Heart right ventricle (tissue), 16 donors: Measurements from ENCODE around the gene PDE4D. TPM values are rescaled to one million over a fixed set of nuclear protein-coding genes. Genes with fewer than 3 reads are reported as not detected.

Source experiments
- ATAC-seq, 8 donors: fragments of 200-7000 bp; cut with Tn5 transposase; one replicate each; pipeline ENCODE4 v1.9.1; 2020; ENCODE audit warnings: mild to moderate bottlenecking in 8 of 8, moderate library complexity in 8 of 8, moderate number of reproducible peaks in 1 of 8
- DNase-seq, 2 donors: peaks; one replicate each; pipeline ENCODE4 v3.0.0-alpha.2; 2020
- H3K27ac ChIP-seq, 10 donors: fragments of 200-600 bp; sonication (generic) in 2 of 10; one replicate each; pipeline versions ENCODE4 v1.5.0 to v1.8.0; 2020 to 2022; ENCODE audit warnings: mild to moderate bottlenecking in 3 of 10
- H3K27me3 ChIP-seq, 7 donors: fragments of 200-600 bp; one replicate each; pipeline ENCODE4 v1.8.0; 2021 to 2022; ENCODE audit warnings: mild to moderate bottlenecking in 2 of 7
- H3K36me3 ChIP-seq, 9 donors: fragments of 200-600 bp; sonication (generic) in 1 of 9; one replicate each; pipeline versions ENCODE4 v1.5.0 to v1.8.0; 2020 to 2022; ENCODE audit warnings: mild to moderate bottlenecking in 2 of 9
- H3K4me1 ChIP-seq, 9 donors: fragments of 200-600 bp; sonication (generic) in 1 of 9; one replicate each; pipeline versions ENCODE4 v1.5.0 to v1.8.0; 2020 to 2022; ENCODE audit warnings: mild to moderate bottlenecking in 4 of 9
- H3K4me3 ChIP-seq, 10 donors: fragments of 200-600 bp; sonication (generic) in 2 of 10; one replicate each; pipeline versions ENCODE4 v1.5.0 to v1.8.0; 2020 to 2022; ENCODE audit warnings: mild to moderate bottlenecking in 7 of 10, moderate library complexity in 2 of 10
- H3K9me3 ChIP-seq, 11 donors: fragments of 200-600 bp in 10 of 11; sonication (generic) in 2 of 11; one replicate each; pipeline versions ENCODE4 v1.5.0 to v1.8.0; 2013 to 2022; ENCODE audit warnings: mild to moderate bottlenecking in 2 of 11, control low read depth in 1 of 11, moderate library complexity in 1 of 11
- CTCF ChIP-seq, 9 donors: fragments of 200-600 bp; sonication (generic) in 2 of 9; IDR thresholded peaks; one replicate each; pipeline versions ENCODE4 v1.5.0 to v1.8.0; 2021 to 2022; ENCODE audit warnings: antibody characterized with exemption in 9 of 9, mild to moderate bottlenecking in 5 of 9, moderate library complexity in 1 of 9
- WGBS, 2 donors: extraction: QIAGEN DNeasy Blood & Tissue Kit; methylation state at CpG; one replicate each; pipeline ENCODE4 v1.1.7; 2013; ENCODE audit warnings: inconsistent platforms in 1 of 2; 5-methylcytosine and 5-hydroxymethylcytosine counted together
- intact Hi-C, 10 donors: fragments of 100-400 bp; cut with DNase I; formaldehyde crosslinking; loops; one replicate each; pipeline versions ENCODE4 v1.11.1 to v1.14.2; 2022
- polyA plus RNA-seq, 2 donors: library from polyadenylated mRNA; stranded (reverse); fragments of 200-250 nt; gene quantifications; one replicate each; pipeline ENCODE4 v1.2.3, GENCODE V29; 2013
- total RNA-seq, 10 donors: library from RNA; stranded (reverse); fragmentation: NEBNext Ultra II Directional in 3 of 10; extraction: Animal tissue kit (Norgen Biotek cat#: 25700) in 3 of 10; gene quantifications; one replicate each; pipeline versions ENCODE4 v1.2.1 to v1.2.4, GENCODE V29; 2021 to 2023
- donor health status: Arrhythmogenic right ventricular cardiomyopathy.
- donor health status: ischemic (EF 13 %, LVEDD 7.1; RV severe dilation, severe dysfunction).
- donor health status: healthy with polysubstance abuse.
- donor health status: DM: no; HTN: yes; CAD: no.
- donor health status: DM: no; HTN: no; CAD: no.
- donor health status: ischemic (EF 25% LVEDD 6.9; RV normal size, moderate dysfunction).
- donor health status: ischemic (EF 25% LVEDD 5.7; RV mildly dilated, moderate dysfunction).
- donor health status: healthy.
- donor health status: DM: yes; HTN: yes; CAD: no.
- donor health status: Ischemic cardiomyopathy.
- donor health status: ischemic (EF 35%, LVEDD 5.7; RV mildly dilated, moderate dysfunction).
- donor health status: nonischemic (EF 11% LVEDD 7.7; RV severe dilation, severe dysfunction).
- donor health status: DM: yes; HTN: yes; CAD: no.
- donor health status: PGD.
- donor health status: ischemic (EF 29% LVEDD 5.4; RV normal size, mild dysfunction).
- donor health status: nonischemic (EF 23%, LVEDD 6.1; RV moderate dilation, normal function).

The PDE4D gene
- total and polyA plus RNA-seq, 12 donors = 5.8 to 83.2 (median 39.5) TPM

DNA sequence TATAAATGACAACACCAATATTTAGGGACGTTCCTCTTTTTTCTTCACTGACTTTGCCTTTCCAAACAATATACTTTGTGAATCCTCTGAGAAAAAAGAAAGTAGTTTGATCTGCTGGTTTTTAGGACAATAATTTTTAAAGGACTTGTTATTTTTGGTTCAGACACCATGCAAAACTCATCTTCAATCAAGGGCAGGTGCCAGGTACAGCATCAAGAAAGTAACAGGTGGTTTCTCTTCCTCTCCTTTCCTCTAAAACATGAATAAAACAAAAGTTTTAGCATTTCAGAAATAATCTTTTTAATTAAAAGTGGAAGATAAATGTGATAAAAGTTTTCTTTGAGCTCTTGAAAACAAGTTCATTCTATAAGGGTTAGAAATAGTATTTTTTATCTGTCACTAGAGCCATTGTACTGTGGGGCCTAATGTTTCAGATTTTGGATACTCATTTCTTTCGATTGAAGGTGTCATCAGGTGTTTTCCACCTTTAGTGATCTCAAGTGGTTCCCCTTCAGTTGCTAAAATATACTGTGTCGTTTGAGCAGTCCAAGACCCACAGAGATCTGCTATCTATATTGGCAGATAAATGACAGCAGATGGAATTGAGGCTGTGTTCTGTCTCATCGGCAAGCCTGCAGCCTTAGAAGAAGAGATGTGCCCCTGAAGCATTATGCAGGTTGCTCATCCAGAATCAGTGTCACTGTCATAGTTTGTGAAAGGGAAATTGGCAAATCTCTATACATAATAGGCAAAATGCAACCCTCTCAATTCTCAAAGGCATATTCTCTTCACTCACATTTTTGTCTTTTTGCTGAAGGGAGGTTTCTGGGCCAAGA, 499.7 kb downstream of the PDE4D start:
- no peaks in the 10 kb centered on the region for H3K9me3 ChIP-seq
- no peak overlapping the region for H3K27ac ChIP-seq
- H3K36me3 ChIP-seq = no peaks in the 10 kb centered on the region
- WGBS, 2 donors = 60% methylated on average over 4 of the region's 4 CpGs
- H3K4me1 ChIP-seq = no peaks in the 10 kb centered on the region
- no peak overlapping the region for H3K4me3 ChIP-seq
- intact Hi-C loops = loop anchor here in 8 of 10 donors (2.0 to 10.0 kb wide), 8 partner anchors 101 to 408 kb away; no protein-coding TSS in a partner anchor
- no peak for DNase-seq
- no peaks in the 10 kb centered on the region for H3K27me3 ChIP-seq
- ATAC-seq = no peak
- TF ChIP-seq CTCF (IDR thresholded peaks at IDR 0.05) = no peak

DNA sequence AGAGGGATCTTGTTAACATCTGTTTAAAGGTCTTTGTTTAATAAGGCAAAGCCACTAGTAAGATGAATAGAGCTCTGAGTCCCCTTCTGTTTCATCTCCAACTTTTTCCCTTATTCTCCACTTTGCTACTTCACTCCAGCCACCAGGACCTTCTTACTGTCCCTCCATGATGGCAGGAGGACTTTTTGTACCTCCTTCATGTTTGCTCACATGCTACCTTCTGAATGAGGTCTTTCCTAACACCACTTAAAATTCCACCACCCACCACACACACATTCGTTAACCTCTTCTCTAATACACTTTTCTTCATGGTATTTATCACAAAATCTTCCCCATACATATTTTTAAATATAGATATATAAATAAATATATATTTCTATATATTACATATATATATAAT, 501.9 kb downstream of the PDE4D start:
- no peak overlapping the region for H3K27ac ChIP-seq
- H3K4me3 ChIP-seq = no peak overlapping the region
- no peaks in the 10 kb centered on the region for H3K4me1 ChIP-seq
- intact Hi-C loops = loop anchor here (2.0 to 10.0 kb wide), 10 partner anchors 103 to 411 kb away; no protein-coding TSS in a partner anchor
- H3K9me3 ChIP-seq = no peaks in the 10 kb centered on the region
- TF ChIP-seq CTCF (IDR thresholded peaks at IDR 0.05) = no peak
- no peaks in the 10 kb centered on the region for H3K27me3 ChIP-seq
- DNase-seq = no peak
- no peaks in the 10 kb centered on the region for H3K36me3 ChIP-seq
- 88 to 90% methylated on average over 1 of the region's 1 CpG for WGBS, 2 donors
- no peak for ATAC-seq

GRCh38 chr5:59390989-59391388, 502.5 kb downstream of the PDE4D start:
- no peaks in the 10 kb centered on the region for H3K4me1 ChIP-seq
- no peak for TF ChIP-seq CTCF (IDR thresholded peaks at IDR 0.05)
- no peak for ATAC-seq
- intact Hi-C loops = loop anchor here (1.0 to 10.0 kb wide), 11 partner anchors 104 to 411 kb away; no protein-coding TSS in a partner anchor
- DNase-seq = no peak
- no peak overlapping the region for H3K4me3 ChIP-seq
- H3K27ac ChIP-seq = no peak overlapping the region
- H3K27me3 ChIP-seq = no peaks in the 10 kb centered on the region
- H3K9me3 ChIP-seq = no peaks in the 10 kb centered on the region
- H3K36me3 ChIP-seq = no peaks in the 10 kb centered on the region

- WGBS, 2 donors = 48 to 50% methylated on average over 2 of the region's 2 CpGs
- H3K27ac ChIP-seq = no peak overlapping the region
- intact Hi-C loops = loop anchor here (1.0 to 10.0 kb wide), 11 partner anchors 105 to 412 kb away; no protein-coding TSS in a partner anchor
Measured at GRCh38 chr5:59390074-59390659, 503.4 kb downstream of the PDE4D start.

More at GRCh38 chr5:59390074-59390659, 503.4 kb downstream of the PDE4D start:
- no peaks in the 10 kb centered on the region for H3K36me3 ChIP-seq
- no peak overlapping the region for H3K4me3 ChIP-seq
- H3K4me1 ChIP-seq = no peaks in the 10 kb centered on the region
- H3K9me3 ChIP-seq = no peaks in the 10 kb centered on the region
- peak; percentile 56 to 85 (median 76) for TF ChIP-seq CTCF (IDR thresholded peaks at IDR 0.05)
- ATAC-seq (no peak), DNase-seq (peak in 1 of 2 donors; percentile 23)
- no peaks in the 10 kb centered on the region for H3K27me3 ChIP-seq
